K562 (cell line): Measurements from ENCODE around the gene TMEM108.

Experiments used
- BACH1 ChIP-seq: fragments of 200-800 bp; sonication (Bioruptor generic); IDR thresholded peaks from 2 replicates; pipeline ENCODE4 v1.6.1; 2016; ENCODE audit warnings: missing genetic modification characterization, missing compliant biosample characterization
- CBX3 ChIP-seq, 2 experiments: IDR thresholded peaks; 1 replicate in 1 of 2; 2 replicates in 1 of 2; pipeline ENCODE4 v1.6.1; 2012; ENCODE audit warnings: inconsistent platforms in 2 of 2, low read length in 2 of 2, borderline replicate concordance in 1 of 2, control low read depth in 1 of 2
- CREB1 ChIP-seq, 2 experiments: sonication (generic) in 1 of 2; formaldehyde crosslinking in 1 of 2; IDR thresholded peaks; 2 replicates each; pipeline versions ENCODE4 v1.6.1 to v1.8.0; 2012 to 2022; ENCODE audit warnings: inconsistent platforms in 1 of 2, mild to moderate bottlenecking in 1 of 2, missing genetic modification reagents in 1 of 2, moderate library complexity in 1 of 2
- CTBP1 ChIP-seq: fragments of 450-650 bp; IDR thresholded peaks from 2 replicates; pipeline ENCODE4 v1.6.1; 2016; ENCODE audit warnings: borderline replicate concordance
- EZH2 ChIP-seq: IDR thresholded peaks from 2 replicates; pipeline ENCODE4 v1.6.1; 2012; ENCODE audit warnings: low read depth, mild to moderate bottlenecking, inconsistent platforms, low read length, borderline replicate concordance
- NR3C1 ChIP-seq: sonication (generic); formaldehyde crosslinking; IDR thresholded peaks from 2 replicates; pipeline ENCODE4 v1.8.1; 2022; ENCODE audit warnings: missing genetic modification reagents
- RAD51 ChIP-seq: fragments of 450-650 bp; IDR thresholded peaks from 2 replicates; pipeline ENCODE4 v1.7.1; 2016; ENCODE audit warnings: low read depth, mild to moderate bottlenecking, borderline replicate concordance
- RNF219 ChIP-seq: fragments of 250-450 bp; sonication (Bioruptor Pico); IDR thresholded peaks from 2 replicates; pipeline ENCODE4 v1.5.0; 2022; ENCODE audit warnings: mild to moderate bottlenecking
- ZKSCAN1 ChIP-seq: fragments of 150-350 bp; IDR thresholded peaks from 2 replicates; pipeline ENCODE4 v1.6.1; 2016; ENCODE audit warnings: low read depth, low read length
- ZNF41 ChIP-seq: fragments of 250-450 bp; sonication (Bioruptor Pico); conservative IDR thresholded peaks from 2 replicates; pipeline ENCODE4 v1.4.0; 2020; ENCODE audit warnings: mild to moderate bottlenecking
- TF ChIP-seq, protein P1 (sequence below), 3 experiments: IDR thresholded peaks in 2 of 3; conservative IDR thresholded peaks in 1 of 3; 2 replicates each; pipeline ENCODE4 v1.5.1; 2011 to 2012; ENCODE audit warnings: low read length in 3 of 3, mild to moderate bottlenecking in 3 of 3, control low read depth in 2 of 3, improper control_type of control experiment in 1 of 3, inconsistent platforms in 1 of 3, low read depth in 1 of 3, mixed read lengths in 1 of 3, moderate library complexity in 1 of 3; ENCODE audit not compliant: insufficient read depth in 2 of 3
- TF ChIP-seq, protein P2 (sequence below), 2 experiments: fragments of 450-650 bp; IDR thresholded peaks; 2 replicates each; pipeline ENCODE4 v1.6.1; 2016

- TF ChIP-seq CTBP1 (no peak), RNF219 (CRISPR knock-in tag) (no peak), RAD51 (no peak), CBX3 (IDR thresholded peaks at IDR 0.05; ENCODE audit: borderline replicate concordance in 1 of 2, low read length in 2 of 2) (no peak), BACH1 (no peak), ZKSCAN1 (no peak), ZNF41 (no peak), NR3C1 (no peak), CREB1 (IDR thresholded peaks at IDR 0.05) (no peak), CREB1 (CRISPR knock-in tag; IDR thresholded peaks at IDR 0.05) (no peak), EZH2 (no peak)
- TF ChIP-seq, protein P1, sequence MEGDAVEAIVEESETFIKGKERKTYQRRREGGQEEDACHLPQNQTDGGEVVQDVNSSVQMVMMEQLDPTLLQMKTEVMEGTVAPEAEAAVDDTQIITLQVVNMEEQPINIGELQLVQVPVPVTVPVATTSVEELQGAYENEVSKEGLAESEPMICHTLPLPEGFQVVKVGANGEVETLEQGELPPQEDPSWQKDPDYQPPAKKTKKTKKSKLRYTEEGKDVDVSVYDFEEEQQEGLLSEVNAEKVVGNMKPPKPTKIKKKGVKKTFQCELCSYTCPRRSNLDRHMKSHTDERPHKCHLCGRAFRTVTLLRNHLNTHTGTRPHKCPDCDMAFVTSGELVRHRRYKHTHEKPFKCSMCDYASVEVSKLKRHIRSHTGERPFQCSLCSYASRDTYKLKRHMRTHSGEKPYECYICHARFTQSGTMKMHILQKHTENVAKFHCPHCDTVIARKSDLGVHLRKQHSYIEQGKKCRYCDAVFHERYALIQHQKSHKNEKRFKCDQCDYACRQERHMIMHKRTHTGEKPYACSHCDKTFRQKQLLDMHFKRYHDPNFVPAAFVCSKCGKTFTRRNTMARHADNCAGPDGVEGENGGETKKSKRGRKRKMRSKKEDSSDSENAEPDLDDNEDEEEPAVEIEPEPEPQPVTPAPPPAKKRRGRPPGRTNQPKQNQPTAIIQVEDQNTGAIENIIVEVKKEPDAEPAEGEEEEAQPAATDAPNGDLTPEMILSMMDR (IDR thresholded peaks at IDR 0.05 in 2 of 3, conservative IDR thresholded peaks at IDR 0.05 in 1 of 3; ENCODE audit: insufficient read depth in 2 of 3, low read depth in 1 of 3, low read length in 3 of 3), result no peak
- TF ChIP-seq, protein P2, sequence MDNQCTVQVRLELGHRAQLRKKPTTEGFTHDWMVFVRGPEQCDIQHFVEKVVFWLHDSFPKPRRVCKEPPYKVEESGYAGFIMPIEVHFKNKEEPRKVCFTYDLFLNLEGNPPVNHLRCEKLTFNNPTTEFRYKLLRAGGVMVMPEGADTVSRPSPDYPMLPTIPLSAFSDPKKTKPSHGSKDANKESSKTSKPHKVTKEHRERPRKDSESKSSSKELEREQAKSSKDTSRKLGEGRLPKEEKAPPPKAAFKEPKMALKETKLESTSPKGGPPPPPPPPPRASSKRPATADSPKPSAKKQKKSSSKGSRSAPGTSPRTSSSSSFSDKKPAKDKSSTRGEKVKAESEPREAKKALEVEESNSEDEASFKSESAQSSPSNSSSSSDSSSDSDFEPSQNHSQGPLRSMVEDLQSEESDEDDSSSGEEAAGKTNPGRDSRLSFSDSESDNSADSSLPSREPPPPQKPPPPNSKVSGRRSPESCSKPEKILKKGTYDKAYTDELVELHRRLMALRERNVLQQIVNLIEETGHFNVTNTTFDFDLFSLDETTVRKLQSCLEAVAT (IDR thresholded peaks at IDR 0.05), result no peak
Observed at GRCh38 chr3:133383741-133384140, 345.6 kb downstream of the TMEM108 start.
